Esophagus squamous epithelium (tissue), 5 donors: Measurements from ENCODE around the gene ROR1. TPM values are rescaled to one million over a fixed set of nuclear protein-coding genes. Genes with fewer than 3 reads are reported as not detected.

ENCODE experiments used
- DNase-seq: peaks from one replicate; lab custom pipeline; 2025; lab: John Stamatoyannopoulos, UW
- H3K27ac ChIP-seq, 4 donors: fragments of 200-600 bp; sonication (generic); one replicate each; pipeline ENCODE4 v1.5.1; 2016 to 2019; ENCODE audit warnings: mild to moderate bottlenecking in 1 of 4
- H3K27me3 ChIP-seq, 4 donors: fragments of 200-600 bp; sonication (generic); 1 replicate in 3 of 4; 2 replicates in 1 of 4; pipeline versions ENCODE4 v1.5.1 to v1.6.0; 2017 to 2021; ENCODE audit warnings: antibody characterized with exemption in 1 of 4
- H3K36me3 ChIP-seq, 3 donors: fragments of 200-600 bp; sonication (generic); one replicate each; pipeline ENCODE4 v1.5.1; 2016 to 2019
- H3K4me1 ChIP-seq, 3 donors: fragments of 200-600 bp; sonication (generic); one replicate each; pipeline ENCODE4 v1.5.1; 2017 to 2019
- H3K4me3 ChIP-seq, 4 donors: fragments of 200-600 bp; sonication (generic); 1 replicate in 3 of 4; 2 replicates in 1 of 4; pipeline ENCODE4 v1.5.1; 2016 to 2019; ENCODE audit warnings: mild to moderate bottlenecking in 2 of 4, moderate library complexity in 1 of 4
- H3K9me3 ChIP-seq, 3 donors: fragments of 200-600 bp; sonication (generic); one replicate each; pipeline ENCODE4 v1.5.1; 2016 to 2019
- CTCF ChIP-seq, 6 experiments: fragments of 450-650 bp in 4 of 6; fragments of 200-600 bp in 2 of 6; sonication (generic) in 2 of 6; IDR thresholded peaks; one replicate each; pipeline ENCODE4 v1.5.1; 2016 to 2019; ENCODE audit warnings: antibody characterized with exemption in 6 of 6, mild to moderate bottlenecking in 4 of 6, moderate library complexity in 4 of 6
- POLR2A ChIP-seq, 4 donors: fragments of 450-650 bp; IDR thresholded peaks; one replicate each; pipeline ENCODE4 v1.6.1; 2017; ENCODE audit warnings: antibody characterized with exemption in 4 of 4, mild to moderate bottlenecking in 4 of 4, moderate library complexity in 3 of 4
- WGBS, 2 donors: methylation state at CpG; one replicate each; pipeline ENCODE4 v1.1.5; 2018; 5-methylcytosine and 5-hydroxymethylcytosine counted together
- intact Hi-C: fragments of 100-400 bp; cut with DNase I; formaldehyde crosslinking; loops from one replicate; pipeline ENCODE4 v1.15.0; 2022
- total RNA-seq, 4 donors: library from RNA; depleted of rRNA; stranded (reverse); fragments of >200 nt; gene quantifications; one replicate each; pipeline ENCODE4 v1.1.0, GENCODE V29; 2016
- donor health status: DM: yes; HTN: yes; CAD: no.

The ROR1 gene
- total RNA-seq, 4 donors from 2014 or later, result 6.6 to 15.3 (median 9.4) TPM

- Histone ChIP-seq H3K36me3 (no peaks in the 10 kb centered on the region), H3K4me1 (peaks cover 0 to 66% (median 24%) of the 10 kb centered on the region in 3 donors), H3K4me3 (no peak overlapping the region), H3K27me3 (no peaks in the 10 kb centered on the region), H3K27ac (no peak overlapping the region), H3K9me3 (no peaks in the 10 kb centered on the region)
- intact Hi-C loops, result no loop called here
- DNase-seq, result no peak
- 79 to 89% methylated on average over 3 of the region's 3 CpGs for WGBS, 2 donors
- no peak for TF ChIP-seq CTCF (IDR thresholded peaks at IDR 0.05)
- TF ChIP-seq POLR2A (IDR thresholded peaks at IDR 0.05), result no peak
Observed at GRCh38 chr1:63863145-63863544, 89.3 kb downstream of the ROR1 start.

GRCh38 chr1:63864224-63864641 lies 90.4 kb downstream of the ROR1 start:
- Histone ChIP-seq H3K9me3 (no peaks in the 10 kb centered on the region), H3K27ac (no peak overlapping the region), H3K4me1 (peaks cover 0 to 76% (median 25%) of the 10 kb centered on the region in 3 donors), H3K36me3 (no peaks in the 10 kb centered on the region), H3K27me3 (no peaks in the 10 kb centered on the region), H3K4me3 (no peak overlapping the region)
- 25 to 64% methylated on average over 4 of the region's 4 CpGs for WGBS, 2 donors
- TF ChIP-seq CTCF (IDR thresholded peaks at IDR 0.05) (no peak), POLR2A (IDR thresholded peaks at IDR 0.05) (no peak)
- DNase-seq, result no peak
- intact Hi-C loops, result no loop called here

GRCh38 chr1:63865561-63865960 lies 91.7 kb downstream of the ROR1 start:
- no peak overlapping the region for H3K27ac ChIP-seq
- no peaks in the 10 kb centered on the region for H3K36me3 ChIP-seq
- no peak overlapping the region for H3K4me3 ChIP-seq
- intact Hi-C loops, result no loop called here
- TF ChIP-seq POLR2A (IDR thresholded peaks at IDR 0.05) (no peak), CTCF (IDR thresholded peaks at IDR 0.05) (no peak)
- 76 to 91% methylated on average over 4 of the region's 4 CpGs for WGBS, 2 donors
- H3K9me3 ChIP-seq, result no peaks in the 10 kb centered on the region
- H3K4me1 ChIP-seq, result peaks cover 0 to 76% (median 25%) of the 10 kb centered on the region in 3 donors
- H3K27me3 ChIP-seq, result no peaks in the 10 kb centered on the region
- no peak for DNase-seq

- DNase-seq, result no peak
- no peak overlapping the region for H3K27ac ChIP-seq
- H3K36me3 ChIP-seq, result no peaks in the 10 kb centered on the region
- H3K27me3 ChIP-seq, result no peaks in the 10 kb centered on the region
- intact Hi-C loops, result no loop called here
- peaks cover 0 to 81% (median 27%) of the 10 kb centered on the region in 3 donors for H3K4me1 ChIP-seq
- WGBS, 2 donors, result 58 to 79% methylated on average over 2 to 3 of the region's 3 CpGs
- TF ChIP-seq POLR2A (IDR thresholded peaks at IDR 0.05), result no peak
- no peak for TF ChIP-seq CTCF (IDR thresholded peaks at IDR 0.05)
- no peaks in the 10 kb centered on the region for H3K9me3 ChIP-seq
- no peak overlapping the region for H3K4me3 ChIP-seq
Observed at GRCh38 chr1:63866084-63866483, 92.3 kb downstream of the ROR1 start.

- H3K27me3 ChIP-seq, result no peaks in the 10 kb centered on the region
- DNase-seq, result no peak
- peak overlapping the region in 3 of 4 donors; percentile 13 to 61 (median 59) for H3K27ac ChIP-seq
- TF ChIP-seq POLR2A (IDR thresholded peaks at IDR 0.05), result no peak
- TF ChIP-seq CTCF (IDR thresholded peaks at IDR 0.05), result no peak
- no peaks in the 10 kb centered on the region for H3K36me3 ChIP-seq
- WGBS, 2 donors, result 51 to 74% methylated on average over 14 of the region's 14 CpGs
- H3K4me3 ChIP-seq, result no peak overlapping the region
- intact Hi-C loops, result no loop called here
- H3K4me1 ChIP-seq, result peaks cover 0 to 97% (median 30%) of the 10 kb centered on the region in 3 donors
- H3K9me3 ChIP-seq, result no peaks in the 10 kb centered on the region
Observed at GRCh38 chr1:63867429-63868176, 93.8 kb downstream of the ROR1 start.
